ENCODE data around the gene ATP9B.
"Not testable (repeated sequence)": the region's sequence is repeated elsewhere in the genome, so short reads cannot be mapped to it uniquely, and the experiment has no call there.

Gene ATP9B

DNA sequence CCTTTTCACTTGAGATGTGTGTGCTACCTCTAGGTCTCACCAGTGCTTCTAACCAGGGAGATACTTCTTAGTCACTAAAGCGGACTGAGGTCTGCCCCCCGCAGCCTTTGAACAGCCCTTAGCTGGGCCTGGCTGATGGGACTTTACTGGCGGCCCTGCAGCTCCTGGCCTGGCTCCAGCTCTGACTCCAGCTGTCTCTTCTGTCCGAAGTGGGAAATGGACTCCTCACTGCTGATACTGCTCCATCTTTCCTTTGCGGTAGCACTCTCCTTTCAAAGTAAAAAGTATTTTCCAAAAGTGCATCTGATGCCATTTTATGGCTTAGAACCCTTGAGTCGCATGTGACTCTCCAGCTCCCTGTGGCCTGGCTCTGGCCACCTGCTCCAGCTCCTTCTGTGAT, 64.5 kb downstream of the ATP9B start:
- no peak for DNase-seq (ENCODE audit: low read depth in 2 of 2)

DNA sequence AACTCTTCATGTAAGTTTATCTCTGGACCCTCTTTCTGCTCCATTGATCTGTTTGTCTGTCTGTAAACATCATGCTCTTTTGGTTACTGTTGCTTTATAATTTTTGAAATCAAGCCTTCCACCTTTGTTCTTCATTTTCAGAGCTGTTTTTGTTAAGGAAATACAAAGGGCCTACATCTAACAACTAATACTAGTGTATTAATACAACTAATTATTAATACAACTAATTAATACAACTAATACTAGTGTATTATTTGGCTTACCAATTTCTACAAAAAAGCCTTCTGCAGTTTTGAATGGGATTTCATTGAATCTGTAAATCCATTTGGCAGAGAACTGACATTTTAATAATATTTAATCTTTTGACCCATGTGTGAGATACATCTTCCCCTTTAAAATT, 66.7 kb downstream of the ATP9B start:
- no peak for DNase-seq (ENCODE audit: low read depth in 2 of 2)

DNA sequence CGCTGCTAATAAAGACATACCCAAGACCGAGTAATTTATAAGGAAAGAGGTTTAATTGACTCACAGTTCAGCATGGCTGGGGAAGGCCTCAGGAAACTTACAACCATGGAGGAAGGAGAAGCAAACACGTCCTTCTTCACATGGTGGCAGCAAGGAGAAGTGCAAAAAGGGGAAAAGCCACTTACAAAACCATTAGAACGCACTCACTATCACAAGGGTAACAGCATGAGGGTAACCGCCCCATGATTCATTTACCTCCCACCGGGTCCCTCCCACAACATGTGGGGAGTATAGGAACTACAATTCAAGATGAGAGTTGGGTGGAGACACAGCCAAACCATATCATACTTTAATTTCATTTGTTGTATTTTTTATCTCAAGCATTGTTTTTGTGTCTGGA, 67.5 kb downstream of the ATP9B start:
- DNase-seq (ENCODE audit: low read depth in 2 of 2): no peak

DNA sequence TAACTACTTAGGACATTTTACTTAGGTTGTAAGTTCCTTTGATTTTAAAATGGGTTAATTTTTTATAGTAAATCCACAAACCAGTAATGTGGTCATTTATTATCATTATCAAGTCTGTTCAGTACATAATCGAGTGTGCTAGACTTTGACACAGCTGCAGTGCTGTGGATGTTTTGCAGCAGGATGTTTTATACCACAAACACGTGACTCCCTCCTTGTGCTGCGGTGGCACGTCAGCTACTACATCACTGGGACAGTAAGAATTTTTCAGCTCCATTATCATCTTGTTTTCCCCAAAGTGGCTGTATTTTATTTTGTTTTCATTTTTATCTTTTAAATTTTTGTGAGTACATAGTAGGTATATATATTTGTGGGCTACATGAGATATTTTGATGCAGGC, 70.0 kb downstream of the ATP9B start:
- no peak for DNase-seq (ENCODE audit: low read depth in 2 of 2)

DNA sequence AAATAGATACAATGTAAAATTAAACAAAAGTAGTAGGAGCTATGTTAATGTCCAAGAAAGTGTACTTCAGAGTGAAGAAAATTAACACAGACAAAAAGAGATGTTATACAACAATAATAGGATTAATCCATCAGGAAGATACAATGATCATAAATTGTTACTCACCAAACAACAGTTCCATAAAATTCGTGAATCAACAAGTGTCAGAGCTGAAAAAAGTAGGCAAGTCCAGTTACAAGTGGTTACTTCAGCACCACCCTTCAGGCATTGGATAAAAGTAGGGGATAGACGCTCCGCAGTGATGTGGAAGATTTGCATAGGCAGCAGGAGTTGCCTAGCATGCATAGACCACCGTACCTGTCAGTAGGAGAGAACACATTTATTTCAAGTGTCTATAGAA, 77.8 kb downstream of the ATP9B start:
- DNase-seq (ENCODE audit: low read depth in 2 of 2): no peak

DNA sequence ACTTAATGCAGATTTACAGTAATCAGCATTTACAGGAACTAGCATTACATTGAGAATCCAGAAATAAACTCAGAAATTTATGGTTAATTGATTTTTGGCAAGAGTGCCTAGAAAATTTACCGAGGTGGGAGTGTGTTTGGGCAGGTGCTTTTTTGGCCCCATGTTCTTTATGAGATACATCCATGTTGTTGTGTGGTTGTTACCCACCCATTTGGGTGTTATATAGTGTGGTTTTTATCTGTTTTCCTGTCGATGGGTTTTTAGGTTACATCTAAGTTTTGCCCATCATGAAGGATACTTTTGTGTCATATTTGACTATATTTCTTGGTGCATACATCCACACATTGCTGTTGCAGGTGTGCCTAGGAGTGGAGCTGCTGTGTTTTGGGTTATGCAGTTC, 82.0 kb downstream of the ATP9B start:
- DNase-seq (ENCODE audit: low read depth in 2 of 2): no peak

DNA sequence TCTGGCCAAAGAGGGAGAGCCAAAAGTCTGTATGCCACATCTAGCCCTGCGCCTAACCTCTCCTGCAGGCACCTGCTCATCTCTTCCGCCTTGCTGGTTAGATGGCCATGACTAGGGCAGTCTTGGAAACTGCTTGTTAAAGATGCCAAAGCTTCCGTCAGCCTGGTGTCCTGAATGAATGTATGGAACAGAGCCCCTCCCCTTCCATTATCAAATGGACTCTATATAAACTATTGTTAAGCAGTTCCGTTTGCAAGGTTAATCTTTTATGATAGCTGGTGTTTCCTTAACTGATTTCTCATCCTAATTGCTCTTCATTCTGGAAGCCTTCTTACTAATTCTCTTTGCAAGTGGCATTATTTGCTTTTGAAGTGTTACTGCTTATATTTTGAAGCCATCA, 87.1 kb downstream of the ATP9B start:
- no peak for DNase-seq (ENCODE audit: low read depth in 2 of 2)

DNA sequence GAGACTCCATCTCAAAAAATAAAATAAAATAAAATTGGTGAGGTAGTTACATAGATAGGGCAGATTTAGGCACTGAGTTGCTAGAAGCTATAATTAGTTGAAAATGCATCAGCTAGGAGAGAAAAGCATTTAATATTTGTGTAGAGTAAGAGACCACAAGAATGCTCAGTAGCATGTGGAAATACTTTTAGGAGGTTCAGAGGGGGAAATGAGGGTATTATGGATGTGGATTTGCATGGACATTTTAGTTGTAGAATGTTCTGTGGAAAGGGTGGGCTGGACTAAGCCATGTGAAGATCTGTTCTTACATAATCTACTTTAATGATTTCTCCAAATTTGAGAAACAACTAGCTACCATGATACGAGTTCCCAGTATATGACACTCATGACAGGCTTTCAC, 95.5 kb downstream of the ATP9B start:
- no peak for DNase-seq (ENCODE audit: low read depth in 2 of 2)

DNA sequence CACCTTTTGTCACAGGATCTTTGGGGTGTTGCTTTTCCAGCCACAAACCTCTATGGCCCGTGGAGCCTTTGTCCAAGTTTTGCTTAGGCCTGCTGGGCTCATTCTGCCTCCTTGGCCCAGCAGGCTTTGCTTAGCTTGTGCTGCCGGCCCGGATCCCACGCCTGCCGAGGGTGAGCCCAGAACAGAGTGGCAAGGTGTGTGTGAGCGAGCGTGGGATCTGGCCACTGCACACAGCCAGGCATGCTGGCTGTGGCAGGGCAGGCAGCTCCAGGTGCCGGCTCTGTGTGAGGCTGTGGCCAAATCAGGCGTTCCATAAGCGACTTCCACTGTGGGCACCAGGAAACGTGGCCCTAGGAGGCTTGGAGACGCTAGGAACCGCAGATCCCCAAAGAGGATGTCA, 97.5 kb downstream of the ATP9B start:
- DNase-seq (ENCODE audit: low read depth in 2 of 2): no peak

DNA sequence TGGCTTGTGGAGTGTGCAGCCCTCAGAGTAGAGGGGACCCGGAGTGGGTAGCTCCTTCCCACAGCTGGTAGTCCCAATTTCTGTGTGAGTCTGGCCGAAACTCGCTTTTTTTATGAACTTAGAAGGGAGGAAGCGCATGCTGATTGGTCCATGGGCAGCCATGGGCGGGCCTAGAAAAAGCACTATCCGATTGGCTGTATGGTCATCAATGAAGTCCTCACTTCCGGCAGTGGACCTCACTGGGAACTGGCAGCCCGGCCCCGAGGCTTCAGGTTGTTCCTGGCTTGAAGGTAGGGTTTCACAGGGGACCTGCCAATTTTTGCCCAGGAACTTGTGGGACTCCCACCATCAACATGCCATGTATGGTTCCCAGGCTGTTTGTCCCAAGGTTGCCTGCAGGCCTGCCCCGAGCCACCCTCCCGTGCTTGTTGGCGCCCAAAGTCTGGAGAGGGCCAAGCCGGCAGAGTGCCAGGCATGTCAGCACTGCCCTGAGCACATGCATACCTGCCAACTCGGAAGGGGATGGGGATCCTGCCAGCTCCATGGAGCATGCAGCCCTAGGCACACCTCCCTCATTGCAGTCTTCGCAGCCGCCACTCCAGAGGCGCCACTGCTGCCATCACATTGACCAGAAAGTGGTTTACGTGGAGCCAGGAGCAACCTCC, 98.5 kb downstream of the ATP9B start:
- no peak for DNase-seq (ENCODE audit: low read depth in 2 of 2)

DNA sequence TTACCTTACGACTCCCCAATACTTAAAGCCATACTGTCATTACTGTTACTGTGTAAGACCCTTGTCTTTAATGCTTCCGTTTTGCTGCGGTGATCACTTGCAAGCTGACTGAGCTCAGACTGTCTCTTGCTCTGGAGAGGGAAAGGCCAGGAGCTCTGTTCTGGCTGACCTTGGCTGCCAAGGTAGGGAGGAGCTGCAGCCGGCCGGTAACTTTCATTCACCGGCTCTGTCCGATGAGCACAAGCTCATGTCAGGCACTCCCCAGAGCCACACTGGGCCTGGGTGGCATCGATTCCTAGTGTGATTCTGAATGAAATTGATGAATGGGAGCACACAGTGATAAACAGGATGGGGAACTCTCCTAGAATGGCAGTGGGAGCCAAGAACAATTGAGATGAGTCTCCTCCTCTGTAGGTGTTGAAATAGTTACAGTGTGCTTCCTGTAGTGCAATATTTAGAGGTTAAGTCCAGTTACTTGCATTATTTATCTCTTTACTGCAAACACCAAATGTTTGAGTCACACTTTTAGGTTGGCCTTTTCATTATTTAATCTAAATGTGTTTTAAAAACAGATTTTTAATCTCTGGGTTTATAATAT, 100.9 kb downstream of the ATP9B start:
- no peak for DNase-seq (ENCODE audit: low read depth in 2 of 2)

DNA sequence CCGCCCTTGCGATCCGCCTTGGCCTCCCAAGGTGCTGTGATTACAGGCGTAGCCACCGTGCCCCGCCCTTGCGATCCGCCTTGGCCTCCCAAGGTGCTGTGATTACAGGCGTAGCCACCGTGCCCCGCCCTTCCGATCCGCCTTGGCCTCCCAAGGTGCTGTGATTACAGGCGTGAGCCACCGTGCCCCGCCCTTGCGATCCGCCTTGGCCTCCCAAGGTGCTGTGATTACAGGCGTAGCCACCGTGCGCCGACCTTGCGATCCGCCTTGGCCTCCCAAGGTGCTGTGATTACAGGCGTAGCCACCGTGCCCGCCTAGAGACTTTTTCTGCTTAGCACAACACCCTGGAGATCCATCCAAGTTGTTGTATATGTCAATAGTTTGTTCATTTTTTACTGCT, 103.1 kb downstream of the ATP9B start:
- not testable (repeated sequence) for DNase-seq (ENCODE audit: low read depth in 2 of 2)

DNA sequence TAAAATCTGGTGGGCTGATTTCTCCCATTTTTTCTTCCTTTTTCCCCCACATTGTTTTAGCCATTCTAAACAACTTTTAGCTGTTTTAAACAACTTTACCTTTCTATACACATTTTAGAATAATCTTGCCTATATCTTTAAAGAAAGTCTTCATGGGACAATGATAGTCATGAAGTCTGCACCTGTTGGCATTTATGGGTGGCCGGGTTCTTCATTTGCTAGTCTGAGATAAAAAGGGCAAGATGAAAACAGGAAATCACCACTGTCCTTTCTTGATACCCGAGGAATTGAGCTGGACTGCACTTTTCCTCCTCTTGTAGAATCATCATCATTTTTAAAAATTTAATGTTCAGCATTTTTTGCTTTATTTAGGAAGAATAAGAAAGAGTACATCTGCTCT, 104.5 kb downstream of the ATP9B start:
- no peak for DNase-seq (ENCODE audit: low read depth in 2 of 2)

DNA sequence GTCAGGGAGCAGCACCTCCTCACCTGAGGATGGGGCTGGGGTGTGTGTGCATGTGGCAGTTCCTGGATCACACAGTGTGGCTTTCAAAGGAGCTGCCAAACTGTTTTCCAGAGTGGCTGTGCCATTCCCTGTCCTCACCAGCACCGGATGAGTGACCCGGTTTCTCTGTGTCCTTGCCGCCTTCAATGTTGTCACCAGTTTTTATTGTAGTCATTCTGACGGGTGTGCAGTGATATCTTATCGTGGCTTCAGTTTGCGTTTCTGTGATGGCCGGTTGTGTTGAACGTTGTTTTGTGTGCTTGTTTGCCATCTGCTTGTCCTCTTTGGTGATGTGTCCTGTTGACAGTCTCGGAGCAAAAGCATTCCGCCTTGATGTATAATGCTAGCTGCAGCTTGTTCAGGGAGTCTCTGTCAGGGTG, 108.9 kb downstream of the ATP9B start:
- DNase-seq (ENCODE audit: low read depth in 2 of 2): no peak

DNA sequence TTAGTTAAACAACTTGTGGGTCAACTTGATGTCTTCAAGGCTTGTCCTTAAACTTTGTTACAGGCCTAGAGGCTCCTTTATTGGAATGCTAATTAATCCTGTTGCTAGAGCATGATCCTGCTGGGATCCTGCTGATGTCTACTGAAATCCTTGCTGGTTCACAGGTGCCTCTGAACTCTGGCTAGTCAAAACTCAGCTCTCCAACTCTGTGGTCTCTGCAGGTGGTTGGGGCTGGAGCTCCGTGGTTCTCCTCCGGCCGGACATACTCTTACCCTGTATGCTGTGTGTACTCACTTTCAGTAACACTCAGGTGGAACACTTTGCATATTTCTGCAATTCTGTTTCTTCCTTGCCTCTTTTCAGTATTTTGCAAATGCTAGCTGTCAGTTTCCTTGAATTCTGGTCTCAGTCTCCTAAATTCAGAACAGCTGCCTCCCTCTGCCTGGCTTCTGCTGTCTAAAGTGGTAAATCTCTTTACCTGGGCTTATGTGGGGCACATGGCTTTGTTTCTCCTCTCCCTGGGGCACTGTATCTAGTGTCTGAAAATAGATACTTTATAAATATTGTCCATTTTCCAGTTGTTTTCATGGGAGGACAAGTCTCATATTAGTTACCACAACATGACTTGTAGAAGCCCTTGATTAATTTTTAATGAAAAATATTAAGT, 113.0 kb downstream of the ATP9B start:
- DNase-seq (ENCODE audit: low read depth in 2 of 2): no peak

DNA sequence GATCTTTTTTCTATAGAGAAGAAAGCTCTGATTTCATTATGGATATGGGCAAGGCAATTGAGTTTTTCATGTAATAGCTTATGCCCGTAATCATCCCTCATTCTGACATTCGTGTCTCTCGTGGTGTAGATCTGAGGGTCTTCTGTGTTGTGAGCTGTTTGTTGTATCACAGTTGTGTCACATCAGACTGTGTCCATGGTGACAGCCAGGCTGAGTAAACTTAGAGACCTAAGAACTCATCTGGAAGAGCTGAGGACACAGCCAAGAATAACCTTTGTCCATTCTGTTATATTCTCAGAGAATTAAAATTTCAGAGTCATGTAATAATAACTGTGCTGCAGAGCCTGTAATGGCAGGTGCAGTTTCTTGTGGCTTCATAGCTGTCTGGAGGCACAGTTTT, 116.5 kb downstream of the ATP9B start:
- DNase-seq (ENCODE audit: low read depth in 2 of 2): no peak

DNA sequence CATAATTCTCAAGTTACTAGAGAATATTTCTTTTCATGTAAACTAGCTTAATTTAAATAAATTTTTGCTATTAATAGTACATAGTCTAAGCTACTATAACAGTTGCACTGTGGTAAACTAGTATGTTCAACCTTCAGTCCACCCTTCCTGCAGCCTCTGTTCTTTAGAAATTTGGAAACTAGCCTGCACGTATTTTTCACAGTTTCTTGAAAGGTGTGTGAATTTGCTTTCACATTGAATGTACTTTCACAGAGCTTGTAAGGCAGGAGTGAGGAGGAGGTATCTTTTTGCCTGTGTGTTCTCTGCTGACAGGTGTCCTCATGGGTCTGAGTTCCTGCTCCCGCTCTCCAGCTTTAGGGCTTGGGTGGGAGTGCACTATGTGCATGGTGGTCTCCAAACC, 117.5 kb downstream of the ATP9B start:
- DNase-seq (ENCODE audit: low read depth in 2 of 2): no peak

DNA sequence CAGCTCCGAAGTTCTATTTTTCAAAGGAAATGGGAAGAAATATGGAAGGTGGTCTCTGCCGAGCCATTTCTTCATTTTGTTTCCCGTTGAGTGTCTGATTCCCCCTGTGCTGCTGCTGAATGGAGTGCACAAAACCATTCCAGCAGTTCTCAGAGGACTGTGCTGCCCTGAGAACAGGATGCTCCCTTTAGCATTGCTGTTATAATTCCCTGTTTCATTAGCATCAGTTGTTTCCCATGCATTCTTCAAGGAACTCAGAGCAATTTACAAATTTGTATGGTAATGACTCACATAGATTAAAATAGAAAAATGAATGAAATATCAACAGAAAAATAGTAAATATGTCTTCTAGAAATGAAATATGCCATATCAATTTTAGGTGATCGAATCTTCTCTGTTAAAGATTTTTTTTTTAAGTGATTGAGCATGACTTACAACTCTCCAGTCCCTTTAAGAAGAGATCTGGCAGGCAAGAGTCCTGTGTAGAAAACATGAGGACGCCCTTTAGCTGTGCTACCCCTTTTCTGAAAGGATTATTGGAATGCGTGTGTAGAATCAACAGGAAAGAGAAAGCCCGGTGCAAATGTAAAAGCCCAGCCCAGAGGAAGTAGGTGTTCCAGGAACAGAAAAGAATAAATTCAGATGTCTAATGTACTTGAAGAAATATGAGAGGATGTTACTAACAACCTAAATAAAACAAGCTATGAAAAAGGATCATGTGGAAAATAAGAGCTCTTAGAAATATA, 118.5 kb downstream of the ATP9B start:
- no peak for DNase-seq (ENCODE audit: low read depth in 2 of 2)

DNA sequence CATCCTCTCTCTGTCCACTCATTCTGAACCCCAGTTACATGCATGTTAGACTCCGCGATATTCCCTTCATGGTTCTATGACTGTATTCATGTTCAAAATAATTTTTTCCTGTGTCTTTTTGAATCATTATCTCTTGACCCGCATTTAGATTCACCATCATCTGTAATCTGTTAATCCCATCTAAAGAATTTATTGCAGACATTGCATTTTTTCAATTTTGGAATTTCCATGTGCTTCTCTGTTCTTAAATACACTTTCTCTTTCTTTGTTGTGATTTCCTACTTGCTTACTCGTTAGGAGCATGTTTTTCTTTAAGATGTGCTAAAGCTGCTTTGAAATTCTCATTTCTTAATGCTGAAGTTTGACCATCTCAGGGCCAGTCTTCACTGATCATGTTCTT, 122.2 kb downstream of the ATP9B start:
- no peak for DNase-seq (ENCODE audit: low read depth in 2 of 2)

DNA sequence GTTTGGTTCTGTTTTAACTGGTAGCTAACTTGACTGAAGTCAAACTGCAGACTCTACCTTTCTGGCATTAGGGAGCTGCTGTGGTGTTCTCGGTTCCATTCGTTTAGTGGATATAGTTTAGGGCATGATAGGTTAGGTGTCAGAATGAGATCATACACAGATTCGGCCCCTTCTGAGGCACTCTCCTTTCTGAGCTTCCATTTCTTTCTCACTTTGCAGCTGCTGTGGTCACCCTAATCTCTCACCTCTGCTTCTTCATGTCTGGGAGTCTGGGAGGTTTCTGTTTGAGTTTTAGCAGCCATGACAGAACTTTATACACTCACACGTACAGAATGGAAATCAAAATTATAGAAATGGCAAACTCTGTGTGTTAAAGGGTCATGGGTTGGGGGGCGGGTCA, 122.8 kb downstream of the ATP9B start:
- no peak for DNase-seq (ENCODE audit: low read depth in 2 of 2)

DNA sequence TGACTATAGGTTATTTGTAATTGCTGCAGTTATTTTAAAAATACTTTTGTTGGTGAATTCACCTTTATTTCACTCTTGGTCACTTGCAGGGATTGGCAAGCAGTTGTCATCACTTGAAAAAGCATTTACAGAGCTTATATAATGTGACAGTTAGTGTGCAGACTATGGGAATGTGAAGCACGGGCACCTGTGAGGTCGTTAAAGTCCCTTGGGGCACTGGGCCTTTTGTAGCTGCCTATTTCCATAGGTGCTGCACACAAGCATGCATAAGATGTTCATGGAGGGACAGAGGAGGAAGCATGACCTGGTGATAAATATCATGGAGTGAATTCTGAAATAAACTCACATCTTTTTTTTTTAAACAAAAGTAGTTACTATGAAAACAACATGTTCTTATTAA, 124.6 kb downstream of the ATP9B start:
- DNase-seq (ENCODE audit: low read depth in 2 of 2): no peak

DNA sequence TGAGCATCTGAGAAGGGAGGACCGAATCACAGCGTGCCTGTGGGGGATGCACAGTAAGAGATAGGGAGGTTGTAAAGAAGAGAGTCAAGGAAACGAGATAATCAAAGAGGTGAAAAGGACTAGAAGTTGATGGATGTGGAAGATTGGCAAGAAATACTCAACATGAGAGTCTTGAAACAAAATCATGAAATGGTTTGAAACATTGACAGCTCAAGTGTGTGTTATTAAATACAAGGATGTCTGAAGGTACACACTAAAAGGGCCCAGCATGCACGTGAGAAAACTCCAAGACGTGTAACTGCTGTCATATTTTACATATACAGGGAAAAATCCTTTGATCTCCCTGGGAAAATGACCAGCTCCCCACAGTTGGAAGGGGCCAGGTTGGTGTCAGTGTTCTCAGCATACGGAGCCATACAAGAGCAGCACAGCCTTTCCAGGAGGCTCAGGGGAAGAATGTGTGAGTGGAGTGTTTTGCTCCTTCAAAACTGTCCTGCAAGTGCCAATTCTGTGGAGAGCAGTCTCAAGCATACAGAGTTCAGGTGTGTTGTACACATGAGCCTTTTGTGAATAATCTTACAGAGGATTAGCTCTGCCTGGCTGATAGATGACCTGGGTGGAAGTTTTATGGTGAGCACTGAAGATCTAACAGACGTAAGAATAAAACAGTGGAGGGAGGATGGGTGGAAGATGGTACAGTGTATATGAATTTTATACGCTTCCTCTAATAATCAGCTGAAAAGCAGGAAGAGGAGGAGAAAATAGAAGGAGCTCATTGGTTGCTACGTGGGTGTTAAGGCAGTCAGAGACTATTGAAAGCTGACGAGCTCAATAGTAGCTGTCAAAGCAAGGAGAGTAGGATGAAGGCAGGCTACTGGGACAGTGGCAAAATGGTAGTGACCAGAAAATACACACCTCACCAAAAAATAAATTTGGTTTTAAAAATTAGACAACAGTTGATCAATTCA, 126.8 kb downstream of the ATP9B start:
- DNase-seq (ENCODE audit: low read depth in 2 of 2): no peak
